ENCODE measurements around the gene CALML4. TPM values are rescaled to one million over a fixed set of nuclear protein-coding genes. Genes with fewer than 3 reads are reported as not detected.

The CALML4 gene
- total RNA-seq, 1 experiment from 2014 or later, result 12.6 TPM

DNA sequence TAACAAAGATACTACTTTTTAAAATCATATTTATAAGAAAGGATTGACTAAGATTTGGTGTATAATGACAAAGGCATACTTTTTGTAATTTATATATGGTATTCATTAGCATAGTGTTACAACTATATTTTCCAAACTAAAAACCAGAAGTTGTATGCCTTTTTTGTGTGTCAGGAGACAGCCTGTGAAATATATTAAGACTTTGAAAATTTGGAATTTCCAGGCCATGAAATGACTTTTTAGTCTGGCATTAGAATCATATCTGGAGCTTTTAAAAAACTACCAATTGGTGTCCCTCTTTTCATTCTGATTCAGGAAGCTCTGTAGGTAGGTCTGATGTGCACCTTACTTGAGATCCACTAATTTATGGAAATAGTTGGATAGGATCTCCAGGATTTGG, 41.9 kb downstream of the CALML4 start:
- no peaks in the 10 kb centered on the region for H3K27me3 ChIP-seq (ENCODE audit: insufficient read depth, low read depth)
- TF ChIP-seq EZH2 (IDR thresholded peaks at IDR 0.05; ENCODE audit: low read depth), result no peak
- TF ChIP-seq, protein P1, sequence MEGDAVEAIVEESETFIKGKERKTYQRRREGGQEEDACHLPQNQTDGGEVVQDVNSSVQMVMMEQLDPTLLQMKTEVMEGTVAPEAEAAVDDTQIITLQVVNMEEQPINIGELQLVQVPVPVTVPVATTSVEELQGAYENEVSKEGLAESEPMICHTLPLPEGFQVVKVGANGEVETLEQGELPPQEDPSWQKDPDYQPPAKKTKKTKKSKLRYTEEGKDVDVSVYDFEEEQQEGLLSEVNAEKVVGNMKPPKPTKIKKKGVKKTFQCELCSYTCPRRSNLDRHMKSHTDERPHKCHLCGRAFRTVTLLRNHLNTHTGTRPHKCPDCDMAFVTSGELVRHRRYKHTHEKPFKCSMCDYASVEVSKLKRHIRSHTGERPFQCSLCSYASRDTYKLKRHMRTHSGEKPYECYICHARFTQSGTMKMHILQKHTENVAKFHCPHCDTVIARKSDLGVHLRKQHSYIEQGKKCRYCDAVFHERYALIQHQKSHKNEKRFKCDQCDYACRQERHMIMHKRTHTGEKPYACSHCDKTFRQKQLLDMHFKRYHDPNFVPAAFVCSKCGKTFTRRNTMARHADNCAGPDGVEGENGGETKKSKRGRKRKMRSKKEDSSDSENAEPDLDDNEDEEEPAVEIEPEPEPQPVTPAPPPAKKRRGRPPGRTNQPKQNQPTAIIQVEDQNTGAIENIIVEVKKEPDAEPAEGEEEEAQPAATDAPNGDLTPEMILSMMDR (conservative IDR thresholded peaks at IDR 0.05), result no peak
- no peaks in the 10 kb centered on the region for H3K4me1 ChIP-seq (replicated peaks; ENCODE audit: insufficient read depth)
- no peak overlapping the region for H3K4me2 ChIP-seq
- no peaks in the 10 kb centered on the region for H4K20me1 ChIP-seq (ENCODE audit: insufficient read depth)
- no TSS peak for BruUV-seq (replicated peaks)
- H3F3A ChIP-seq (ENCODE audit: insufficient read depth, low read depth), result no peaks in the 10 kb centered on the region
- POLR2A ChIA-PET (ENCODE audit: unreplicated experiment), result no interaction called here
- no peak overlapping the region for H3K27ac ChIP-seq
- no peaks in the 10 kb centered on the region for H3K79me2 ChIP-seq (ENCODE audit: low read depth)
- 0 out of 2 replicates have a peak, but pooled peaks cover 7% of the 10 kb centered on the region for H3K36me3 ChIP-seq (ENCODE audit: low read depth)
- no peak overlapping the region for H2AFZ ChIP-seq
- H3K4me3 ChIP-seq, result no peak overlapping the region
- no peak for DNase-seq
- CTCF ChIA-PET, result no interaction called here
- intact Hi-C loops (cut with micrococcal nuclease; ENCODE audit: unreplicated experiment), result no loop called here
- H3K9me3 ChIP-seq (ENCODE audit: insufficient read depth, low read depth), result no peaks in the 10 kb centered on the region
- H3K9me2 ChIP-seq (ENCODE audit: insufficient read depth), result no peaks in the 10 kb centered on the region

DNA sequence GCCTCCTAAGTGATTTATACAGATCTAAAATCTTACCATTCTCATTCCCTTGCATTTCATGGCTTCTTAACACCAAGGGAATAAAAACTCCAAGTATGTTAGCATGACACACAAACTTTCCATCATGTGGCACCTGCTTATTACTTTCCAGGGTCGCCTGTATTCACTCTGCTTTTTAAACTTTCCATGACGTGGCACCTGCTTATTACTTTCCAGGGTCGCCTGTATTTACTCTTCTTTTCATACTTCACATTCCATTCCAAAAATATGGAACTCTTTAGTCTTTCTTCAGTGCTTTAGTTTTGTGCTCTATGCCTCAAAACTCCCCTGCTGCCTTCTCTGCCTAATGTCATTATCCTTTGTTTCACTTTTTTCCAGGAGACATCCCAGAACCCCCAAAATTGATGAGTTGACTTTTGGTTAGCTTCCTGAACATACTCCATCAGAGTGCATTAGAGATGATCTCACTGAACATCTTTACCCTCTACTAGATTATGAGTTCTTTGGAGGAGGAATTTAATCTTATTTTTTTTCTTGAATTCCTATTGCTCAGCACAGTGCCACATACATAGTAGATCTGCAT, 47.0 kb downstream of the CALML4 start:
- no peak for TF ChIP-seq EZH2 (IDR thresholded peaks at IDR 0.05; ENCODE audit: low read depth)
- TF ChIP-seq, protein P1 (conservative IDR thresholded peaks at IDR 0.05), result no peak
- ChIA-PET CTCF (no interaction called here), POLR2A (ENCODE audit: unreplicated experiment) (no interaction called here)
- Histone ChIP-seq H3K4me2 (no peak overlapping the region), H3K4me3 (no peak overlapping the region), H2AFZ (no peak overlapping the region), H3K9me3 (ENCODE audit: insufficient read depth, low read depth) (no peaks in the 10 kb centered on the region), H3K36me3 (ENCODE audit: low read depth) (0 out of 2 replicates have a peak, but pooled peaks cover 7% of the 10 kb centered on the region), H3K27ac (no peak overlapping the region), H3K27me3 (ENCODE audit: insufficient read depth, low read depth) (no peaks in the 10 kb centered on the region), H3K79me2 (ENCODE audit: low read depth) (no peaks in the 10 kb centered on the region), H4K20me1 (ENCODE audit: insufficient read depth) (no peaks in the 10 kb centered on the region), H3F3A (ENCODE audit: insufficient read depth, low read depth) (no peaks in the 10 kb centered on the region), H3K4me1 (replicated peaks; ENCODE audit: insufficient read depth) (no peaks in the 10 kb centered on the region), H3K9me2 (ENCODE audit: insufficient read depth) (no peaks in the 10 kb centered on the region)
- intact Hi-C loops (cut with micrococcal nuclease; ENCODE audit: unreplicated experiment), result loop anchor here (10.0 kb wide), 1 partner anchor 143 kb away; no protein-coding TSS in a partner anchor
- BruUV-seq (replicated peaks), result no TSS peak
- no peak for DNase-seq

DNA sequence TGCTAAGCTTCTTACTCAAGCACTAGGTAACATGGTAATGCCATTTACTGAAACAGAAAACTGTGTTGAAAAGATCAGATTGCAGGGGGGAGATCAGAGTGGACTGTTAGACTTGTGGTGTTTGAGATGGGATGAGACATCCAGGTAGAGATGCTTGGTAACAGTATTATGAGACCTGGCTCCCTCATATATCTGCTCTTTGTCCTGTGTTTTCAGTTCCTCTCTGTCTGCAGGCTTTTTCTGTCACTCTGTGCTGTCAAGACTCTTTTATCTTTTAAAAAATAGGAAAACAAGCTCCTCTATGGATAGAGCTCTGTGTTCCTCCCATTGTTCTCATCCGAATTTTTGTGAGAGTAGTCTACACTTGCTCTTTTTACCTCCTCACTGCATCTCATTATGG, 48.1 kb downstream of the CALML4 start:
- ChIA-PET CTCF (no interaction called here), POLR2A (ENCODE audit: unreplicated experiment) (no interaction called here)
- Histone ChIP-seq H4K20me1 (ENCODE audit: insufficient read depth) (no peaks in the 10 kb centered on the region), H2AFZ (no peak overlapping the region), H3K9me3 (ENCODE audit: insufficient read depth, low read depth) (no peaks in the 10 kb centered on the region), H3F3A (ENCODE audit: insufficient read depth, low read depth) (no peaks in the 10 kb centered on the region), H3K9me2 (ENCODE audit: insufficient read depth) (no peaks in the 10 kb centered on the region), H3K27ac (no peak overlapping the region), H3K36me3 (ENCODE audit: low read depth) (0 out of 2 replicates have a peak, but pooled peaks cover 7% of the 10 kb centered on the region), H3K79me2 (ENCODE audit: low read depth) (no peaks in the 10 kb centered on the region), H3K27me3 (ENCODE audit: insufficient read depth, low read depth) (no peaks in the 10 kb centered on the region), H3K4me3 (no peak overlapping the region), H3K4me1 (replicated peaks; ENCODE audit: insufficient read depth) (no peaks in the 10 kb centered on the region), H3K4me2 (no peak overlapping the region)
- DNase-seq, result no peak
- no TSS peak for BruUV-seq (replicated peaks)
- intact Hi-C loops (cut with micrococcal nuclease; ENCODE audit: unreplicated experiment), result loop anchor here (10.0 kb wide), 1 partner anchor 142 kb away; no protein-coding TSS in a partner anchor
- TF ChIP-seq EZH2 (IDR thresholded peaks at IDR 0.05; ENCODE audit: low read depth), result no peak
- TF ChIP-seq, protein P1 (conservative IDR thresholded peaks at IDR 0.05), result no peak
